Kidney (tissue), 14 donors: ENCODE results near the gene YBX2. TPM values are rescaled to one million over a fixed set of nuclear protein-coding genes. Genes with fewer than 3 reads are reported as not detected.

ENCODE experiments used
- DNase-seq, 5 donors: peaks; one replicate each; pipeline ENCODE4 v3.0.0-alpha.2; 2013 to 2020
- FAIRE-seq: peaks from 2 replicates; lab custom pipeline; 2012; peaks lifted over from hg19 to GRCh38; lab: Jason Lieb, UNC
- H3K27ac ChIP-seq, 2 donors: one replicate each; pipeline ENCODE4 v1.7.0; 2013; ENCODE audit warnings: low read depth in 2 of 2, low read length in 2 of 2, inconsistent platforms in 1 of 2
- H3K27me3 ChIP-seq: one replicate; pipeline ENCODE4 v1.7.1; 2013; ENCODE audit warnings: low read length, inconsistent platforms; ENCODE audit not compliant: control insufficient read depth, insufficient read depth
- H3K36me3 ChIP-seq, 3 donors: one replicate each; pipeline versions ENCODE4 v1.7.0 to v1.7.1; 2013; ENCODE audit warnings: low read length in 3 of 3, control low read depth in 1 of 3, inconsistent platforms in 1 of 3; ENCODE audit not compliant: insufficient read depth in 3 of 3, control insufficient read depth in 2 of 3
- H3K4me1 ChIP-seq, 3 donors: one replicate each; pipeline versions ENCODE4 v1.7.0 to v1.7.1; 2013; ENCODE audit warnings: low read length in 3 of 3, inconsistent platforms in 1 of 3, low read depth in 1 of 3; ENCODE audit not compliant: control insufficient read depth in 2 of 3, insufficient read depth in 2 of 3
- H3K4me3 ChIP-seq, 3 donors: one replicate each; pipeline versions ENCODE4 v1.7.0 to v1.8.1; 2013; ENCODE audit warnings: low read length in 3 of 3, control low read depth in 1 of 3, inconsistent platforms in 1 of 3
- H3K9ac ChIP-seq, 3 donors: one replicate each; pipeline versions ENCODE4 v1.7.0 to v1.7.1; 2013; ENCODE audit warnings: low read length in 3 of 3, control low read depth in 1 of 3, inconsistent platforms in 1 of 3
- H3K9me3 ChIP-seq, 3 donors: one replicate each; pipeline versions ENCODE4 v1.7.0 to v1.7.1; 2013; ENCODE audit warnings: low read length in 3 of 3, control low read depth in 1 of 3, inconsistent platforms in 1 of 3; ENCODE audit not compliant: control insufficient read depth in 2 of 3, insufficient read depth in 1 of 3
- CTCF ChIP-seq: IDR thresholded peaks from 3 replicates; pipeline ENCODE4 v1.5.1; 2012; ENCODE audit warnings: mild to moderate bottlenecking, moderate library complexity, borderline replicate concordance; ENCODE audit not compliant: insufficient read depth; ENCODE audit errors: extremely low read depth
- intact Hi-C: fragments of 100-400 bp; cut with DNase I; formaldehyde crosslinking; loops from one replicate; pipeline ENCODE4 v1.11.1; 2022
- polyA plus RNA-seq: library from polyadenylated mRNA; stranded (reverse); fragments of 350-450 nt; fragmentation: Illumina TruSeq; extraction: RNeasy Lipid Tissue Mini Kit (QIAGEN cat#74804); gene quantifications from one replicate; pipeline ENCODE4 v1.2.3, GENCODE V29; 2014; ENCODE audit warnings: low read depth, low replicate concordance; ENCODE audit not compliant: insufficient read depth
- total RNA-seq: library from RNA; stranded (reverse); fragmentation: NEBNext Ultra II Directional; extraction: Animal tissue kit (Norgen Biotek cat#: 25700); gene quantifications from one replicate; pipeline ENCODE4 v1.2.1, GENCODE V29; 2021
- donor health status: control.
- donor health status: control.
- donor health status: control.
- donor health status: control.
- donor health status: control.
- donor health status: DM: yes; HTN: yes; CAD: no.
- donor health status: Normal renal cell carcinoma (clear cell type).

The YBX2 gene
- total and polyA plus RNA-seq, 2 donors from 2014 or later, result 1.3 to 3.3 TPM

GRCh38 chr17:7329997-7330637, 35.7 kb upstream of the YBX2 start:
- no peak for FAIRE-seq

GRCh38 chr17:7329374-7329996, 35.0 kb upstream of the YBX2 start:
- FAIRE-seq, result peak; percentile 32
- TF ChIP-seq CTCF, result no peak
- peaks cover 2 to 7% (median 7%) of the 10 kb centered on the region in 3 donors for H3K36me3 ChIP-seq

More at GRCh38 chr17:7329997-7330637, 35.7 kb upstream of the YBX2 start:
- peak; percentile 90 to 95 (median 92) for DNase-seq
- peak overlapping the region; percentile 92 to 94 for H3K27ac ChIP-seq
- H3K4me1 ChIP-seq, result peaks cover 0 to 17% (median 7%) of the 10 kb centered on the region in 3 donors
- peaks cover 2 to 7% (median 5%) of the 10 kb centered on the region in 3 donors for H3K36me3 ChIP-seq
- H3K9me3 ChIP-seq, result no peaks in the 10 kb centered on the region
- TF ChIP-seq CTCF, result no peak
- peak overlapping the region; percentile 98 to 99 (median 99) for H3K4me3 ChIP-seq
- H3K9ac ChIP-seq, result peak overlapping the region; percentile 79 to 95 (median 85)
- H3K27me3 ChIP-seq, result no peaks in the 10 kb centered on the region
- intact Hi-C loops, result no loop called here

GRCh38 chr17:7328840-7329373, 34.5 kb upstream of the YBX2 start, which contains the start of gene NEURL4:
Gene NEURL4, minus strand, starts transcription at chr17:7329335. Its CDS starts 23 bp downstream, at chr17:7329312.
- H3K4me3 ChIP-seq, result peak within 1 kb of the TSS; percentile 98 to 99 (median 99)
- H3K27ac ChIP-seq, result peak within 1 kb of the TSS; percentile 92 to 94
- DNase-seq (peak in 1 of 5 donors; percentile 46), FAIRE-seq (no peak)
- intact Hi-C loops, result no loop called here
- H3K36me3 ChIP-seq, result peaks cover 2 to 7% (median 7%) of the 10 kb centered on the region in 3 donors
- H3K9me3 ChIP-seq, result no peaks in the 10 kb centered on the region
- no peak for TF ChIP-seq CTCF
- peak within 1 kb of the TSS; percentile 85 to 95 (median 93) for H3K9ac ChIP-seq
- H3K4me1 ChIP-seq, result peaks cover 0 to 17% (median 7%) of the 10 kb centered on the region in 3 donors
- H3K27me3 ChIP-seq, result no peaks in the 10 kb centered on the region

More at GRCh38 chr17:7329374-7329996, 35.0 kb upstream of the YBX2 start:
- peak; percentile 99 to 100 (median 100) for DNase-seq
- H3K4me1 ChIP-seq, result peaks cover 0 to 17% (median 7%) of the 10 kb centered on the region in 3 donors
- no peaks in the 10 kb centered on the region for H3K27me3 ChIP-seq
- H3K27ac ChIP-seq, result peak overlapping the region; percentile 92 to 94
- intact Hi-C loops, result no loop called here
- peak overlapping the region; percentile 79 to 95 (median 85) for H3K9ac ChIP-seq
- H3K4me3 ChIP-seq, result peak overlapping the region; percentile 98 to 99 (median 99)
- no peaks in the 10 kb centered on the region for H3K9me3 ChIP-seq
